Adrenal gland (tissue), 12 donors: ENCODE results near the gene ACP4. TPM values are rescaled to one million over a fixed set of nuclear protein-coding genes. Genes with fewer than 3 reads are reported as not detected.
"Not testable (repeated sequence)": the region's sequence is repeated elsewhere in the genome, so short reads cannot be mapped to it uniquely, and the experiment has no call there.

Source experiments
- DNase-seq, 7 donors: peaks; one replicate each; pipeline ENCODE4 v3.0.0-alpha.2; 2019 to 2020
- H3K27ac ChIP-seq, 5 donors: fragments of 200-600 bp; sonication (generic) in 4 of 5; 1 replicate in 3 of 5; 2 replicates in 2 of 5; pipeline versions ENCODE4 v1.5.1 to v1.8.0; 2016 to 2020; ENCODE audit warnings: mild to moderate bottlenecking in 1 of 5
- H3K27me3 ChIP-seq: fragments of 200-600 bp; 2 replicates; pipeline ENCODE4 v1.8.0; 2021
- H3K36me3 ChIP-seq, 2 donors: fragments of 200-600 bp; replicated peaks in 1 of 2; 1 replicate in 1 of 2; 2 replicates in 1 of 2; pipeline versions ENCODE4 v1.5.1 to v1.8.0; 2018 to 2022
- H3K4me1 ChIP-seq, 2 donors: fragments of 200-600 bp; replicated peaks in 1 of 2; 1 replicate in 1 of 2; 2 replicates in 1 of 2; pipeline versions ENCODE4 v1.5.1 to v1.8.0; 2018 to 2021
- H3K4me3 ChIP-seq, 4 donors: fragments of 200-600 bp; sonication (generic) in 3 of 4; one replicate each; pipeline ENCODE4 v1.5.1; 2016 to 2018
- H3K9me3 ChIP-seq, 3 donors: fragments of 200-600 bp; sonication (generic) in 1 of 3; replicated peaks in 1 of 3; 1 replicate in 2 of 3; 2 replicates in 1 of 3; pipeline versions ENCODE4 v1.5.1 to v1.8.0; 2016 to 2021
- CTCF ChIP-seq, 6 experiments: fragments of 450-650 bp in 4 of 6; fragments of 200-600 bp in 2 of 6; sonication (generic) in 1 of 6; IDR thresholded peaks; 1 replicate in 5 of 6; 2 replicates in 1 of 6; pipeline versions ENCODE4 v1.5.1 to v1.8.0; 2016 to 2021; ENCODE audit warnings: antibody characterized with exemption in 6 of 6, mild to moderate bottlenecking in 2 of 6, moderate library complexity in 1 of 6
- POLR2A ChIP-seq, 2 donors: fragments of 450-650 bp; IDR thresholded peaks; one replicate each; pipeline ENCODE4 v1.6.1; 2017; ENCODE audit warnings: antibody characterized with exemption in 2 of 2, mild to moderate bottlenecking in 2 of 2, moderate library complexity in 1 of 2
- WGBS, 4 donors: extraction: QIAGEN DNeasy Blood & Tissue Kit in 2 of 4; methylation state at CpG; one replicate each; pipeline versions ENCODE4 v1.1.5 to v1.1.7; 2013 to 2017; 5-methylcytosine and 5-hydroxymethylcytosine counted together
- intact Hi-C, 2 donors: fragments of 100-400 bp; cut with DNase I; formaldehyde crosslinking; loops; one replicate each; pipeline versions ENCODE4 v1.14.1 to v1.15.0; 2022 to 2023
- polyA plus RNA-seq, 3 donors: library from polyadenylated mRNA; stranded (reverse); fragments of 200-250 nt in 2 of 3; fragments of 350-450 nt in 1 of 3; fragmentation: Illumina TruSeq in 1 of 3; extraction: RNeasy Lipid Tissue Mini Kit (QIAGEN cat#74804) in 1 of 3; gene quantifications; one replicate each; pipeline ENCODE4 v1.2.3, GENCODE V29; 2013 to 2014
- total RNA-seq, 9 donors: library from RNA; depleted of rRNA in 4 of 9; stranded (reverse); fragments of >200 nt in 4 of 9; fragments of 120-200 nt in 1 of 9; fragmentation: NEBNext Ultra II Directional in 1 of 9; extraction: Animal tissue kit (Norgen Biotek cat#: 25700) in 1 of 9; gene quantifications; one replicate each; pipeline versions ENCODE4 v1.1.0 to v1.2.4, GENCODE V29; 2013 to 2023
- donor health status: healthy with polysubstance abuse.
- donor health status: Bipolar disorder and iron deficiency.
- donor health status: DM: yes; HTN: yes; CAD: no.
- donor health status: DM: no; HTN: no; CAD: no.
- donor health status: DM: no; HTN: no; CAD: no.
- donor health status: DM: yes; HTN: yes; CAD: no.

ACP4 gene
- total and polyA plus RNA-seq, 12 donors, result not detected

GRCh38 chr19:50745221-50745620 lies 45.0 kb upstream of the ACP4 start:
- Histone ChIP-seq H3K4me3 (no peak overlapping the region), H3K4me1 (no peaks in the 10 kb centered on the region), H3K27me3 (peaks cover 3% of the 10 kb centered on the region), H3K9me3 (no peaks in the 10 kb centered on the region), H3K36me3 (no peaks in the 10 kb centered on the region), H3K27ac (no peak overlapping the region)
- intact Hi-C loops, result no loop called here
- 69 to 86% (median 79%) methylated on average over 10 of the region's 10 CpGs for whole genome bisulfite sequencing, 4 donors
- TF ChIP-seq CTCF (IDR thresholded peaks at IDR 0.05) (no peak), POLR2A (IDR thresholded peaks at IDR 0.05) (no peak)
- no peak for DNase-seq

DNA sequence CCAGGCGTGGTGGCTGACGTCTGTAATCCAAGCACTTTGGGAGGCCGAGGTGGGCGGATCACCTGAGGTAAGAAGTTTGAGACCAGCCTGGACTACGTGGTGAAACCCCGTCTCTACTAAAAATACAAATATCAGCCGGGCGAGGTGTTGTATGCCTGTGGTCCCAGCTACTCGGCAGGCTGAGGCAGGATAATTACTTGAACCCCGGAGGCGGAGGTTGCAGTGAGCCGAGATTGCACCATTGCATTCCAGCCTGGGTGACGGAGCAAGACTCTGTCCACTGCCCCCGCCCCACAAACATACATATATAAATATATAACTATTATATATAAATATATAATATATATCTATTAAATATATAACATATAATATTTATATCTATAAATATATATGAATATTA lies 43.1 kb upstream of the ACP4 start:
- DNase-seq, H3K9me3 ChIP-seq, H3K4me1 ChIP-seq, H3K27ac ChIP-seq, H3K36me3 ChIP-seq, H3K27me3 ChIP-seq, H3K4me3 ChIP-seq, intact Hi-C loops: not testable (repeated sequence)
- WGBS, 4 donors, result 90 to 94% (median 91%) methylated on average over 10 to 14 of the region's 14 CpGs

DNA sequence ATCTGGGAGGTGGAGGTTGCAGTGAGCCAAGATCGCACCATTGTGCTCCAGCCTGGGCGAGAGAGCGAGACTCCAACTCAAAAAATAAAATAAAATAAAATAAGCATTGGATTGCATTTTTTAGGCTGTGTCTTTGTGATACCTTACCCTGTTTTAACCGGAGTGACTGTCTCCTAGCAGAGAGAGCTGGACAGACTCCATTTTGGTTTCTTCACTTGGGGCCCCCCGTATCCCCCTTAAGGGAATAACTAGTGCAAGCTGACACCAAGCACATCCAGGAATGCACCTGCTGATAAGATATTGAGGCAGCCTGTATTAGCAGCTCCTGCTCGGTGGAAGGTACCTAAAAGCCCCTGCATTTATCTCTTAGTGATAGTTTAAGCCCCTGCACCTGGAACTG lies 40.7 kb upstream of the ACP4 start:
- Histone ChIP-seq H3K27me3 (no peaks in the 10 kb centered on the region), H3K27ac (no peak overlapping the region), H3K4me1 (no peaks in the 10 kb centered on the region), H3K9me3 (no peaks in the 10 kb centered on the region), H3K4me3 (no peak overlapping the region), H3K36me3 (no peaks in the 10 kb centered on the region)
- no peak for DNase-seq
- intact Hi-C loops, result no loop called here
- 71 to 87% (median 82%) methylated on average over 6 of the region's 6 CpGs for WGBS, 4 donors
- TF ChIP-seq CTCF (IDR thresholded peaks at IDR 0.05) (no peak), POLR2A (IDR thresholded peaks at IDR 0.05) (no peak)

DNA sequence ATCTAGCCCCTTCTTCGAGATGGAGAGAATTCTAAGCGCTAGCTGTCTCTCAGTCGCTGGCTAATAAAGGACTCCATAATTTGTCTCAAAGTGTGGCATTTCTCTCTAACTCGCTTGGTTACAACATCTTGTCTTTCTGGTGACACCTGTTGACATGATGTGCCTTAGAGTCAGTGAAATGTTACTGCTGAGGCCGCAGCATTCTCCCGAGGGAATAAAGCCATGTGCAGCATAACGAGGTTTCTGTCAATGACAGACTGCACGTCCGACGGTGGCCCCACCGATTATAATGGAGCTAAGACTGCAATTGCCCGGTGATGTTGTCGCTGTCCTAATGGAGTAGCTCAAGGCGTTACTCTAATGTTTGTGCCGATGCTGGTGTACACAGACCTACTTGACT lies 40.2 kb upstream of the ACP4 start:
- H3K4me1 ChIP-seq, result no peaks in the 10 kb centered on the region
- 75 to 77% (median 76%) methylated on average over 12 to 15 of the region's 15 CpGs for WGBS, 4 donors
- no peak overlapping the region for H3K4me3 ChIP-seq
- no peak for DNase-seq
- no peak for TF ChIP-seq CTCF (IDR thresholded peaks at IDR 0.05)
- no peak for TF ChIP-seq POLR2A (IDR thresholded peaks at IDR 0.05)
- no peaks in the 10 kb centered on the region for H3K36me3 ChIP-seq
- no peaks in the 10 kb centered on the region for H3K27me3 ChIP-seq
- H3K27ac ChIP-seq, result no peak overlapping the region
- no peaks in the 10 kb centered on the region for H3K9me3 ChIP-seq
- intact Hi-C loops, result no loop called here

DNA sequence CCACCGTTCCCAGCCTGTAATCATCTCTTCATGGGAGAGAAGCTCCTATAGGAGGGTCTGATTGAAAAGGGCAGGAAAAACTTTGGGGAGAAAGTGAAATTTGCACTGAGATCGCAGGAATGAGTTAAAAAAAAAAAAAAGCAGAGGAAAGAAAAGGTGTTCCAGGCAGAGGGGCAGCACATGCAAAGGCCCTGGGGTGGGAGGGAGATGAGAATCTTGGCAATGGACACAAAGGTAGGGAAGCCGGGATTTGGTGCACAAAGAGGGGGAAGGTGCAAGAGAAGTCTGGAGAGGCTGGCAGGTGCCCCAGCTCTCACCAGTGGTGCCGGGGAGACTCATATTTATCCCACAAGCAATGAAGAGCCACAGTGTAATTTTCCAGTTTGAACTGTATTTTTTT lies 36.3 kb upstream of the ACP4 start:
- WGBS, 4 donors, result 79 to 91% (median 86%) methylated on average over 4 of the region's 4 CpGs
- no peaks in the 10 kb centered on the region for H3K36me3 ChIP-seq
- no peak overlapping the region for H3K4me3 ChIP-seq
- intact Hi-C loops, result no loop called here
- no peak for TF ChIP-seq POLR2A (IDR thresholded peaks at IDR 0.05)
- TF ChIP-seq CTCF (IDR thresholded peaks at IDR 0.05), result no peak
- no peaks in the 10 kb centered on the region for H3K27me3 ChIP-seq
- H3K9me3 ChIP-seq, result no peaks in the 10 kb centered on the region
- H3K27ac ChIP-seq, result no peak overlapping the region
- no peak for DNase-seq
- H3K4me1 ChIP-seq, result no peaks in the 10 kb centered on the region

GRCh38 chr19:50756244-50756643 lies 34.0 kb upstream of the ACP4 start:
- H3K4me1 ChIP-seq, intact Hi-C loops, H3K36me3 ChIP-seq, H3K27me3 ChIP-seq, H3K4me3 ChIP-seq, DNase-seq, H3K9me3 ChIP-seq, H3K27ac ChIP-seq: not testable (repeated sequence)
- WGBS, 4 donors, result 59 to 68% (median 63%) methylated on average over 8 of the region's 8 CpGs

GRCh38 chr19:50757624-50758023 lies 32.6 kb upstream of the ACP4 start:
- H3K4me1 ChIP-seq, DNase-seq, H3K27ac ChIP-seq, H3K4me3 ChIP-seq, H3K36me3 ChIP-seq, H3K9me3 ChIP-seq, intact Hi-C loops, H3K27me3 ChIP-seq: not testable (repeated sequence)
- 90 to 98% (median 93%) methylated on average over 3 of the region's 3 CpGs for WGBS, 4 donors

DNA sequence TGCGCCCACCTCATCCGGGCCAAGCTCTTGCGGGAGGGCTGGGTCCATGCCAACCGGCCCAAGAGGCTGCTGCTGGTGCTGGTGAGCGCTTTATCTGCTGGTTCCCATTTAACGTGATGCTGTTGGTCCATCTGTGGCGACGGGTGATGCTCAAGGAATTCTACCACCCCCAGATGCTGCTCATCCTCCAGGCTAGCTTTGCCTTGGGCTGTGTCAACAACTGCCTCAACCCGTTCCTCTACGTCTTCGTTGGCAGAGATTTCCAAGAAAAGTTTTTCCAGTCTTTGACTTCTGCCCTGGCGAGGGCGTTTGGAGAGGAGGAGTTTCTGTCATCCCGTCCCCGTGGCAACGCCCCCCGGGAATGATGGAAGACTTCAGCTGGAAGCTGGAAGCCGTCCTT lies 31.1 kb upstream of the ACP4 start:
- DNase-seq, H3K4me3 ChIP-seq, intact Hi-C loops, H3K4me1 ChIP-seq, H3K27me3 ChIP-seq, H3K36me3 ChIP-seq, H3K27ac ChIP-seq, H3K9me3 ChIP-seq: not testable (repeated sequence)
- 73 to 94% (median 79%) methylated on average over 6 to 18 of the region's 18 CpGs for WGBS, 4 donors
